ENCODE measurements around the gene WNT3A.

DNA sequence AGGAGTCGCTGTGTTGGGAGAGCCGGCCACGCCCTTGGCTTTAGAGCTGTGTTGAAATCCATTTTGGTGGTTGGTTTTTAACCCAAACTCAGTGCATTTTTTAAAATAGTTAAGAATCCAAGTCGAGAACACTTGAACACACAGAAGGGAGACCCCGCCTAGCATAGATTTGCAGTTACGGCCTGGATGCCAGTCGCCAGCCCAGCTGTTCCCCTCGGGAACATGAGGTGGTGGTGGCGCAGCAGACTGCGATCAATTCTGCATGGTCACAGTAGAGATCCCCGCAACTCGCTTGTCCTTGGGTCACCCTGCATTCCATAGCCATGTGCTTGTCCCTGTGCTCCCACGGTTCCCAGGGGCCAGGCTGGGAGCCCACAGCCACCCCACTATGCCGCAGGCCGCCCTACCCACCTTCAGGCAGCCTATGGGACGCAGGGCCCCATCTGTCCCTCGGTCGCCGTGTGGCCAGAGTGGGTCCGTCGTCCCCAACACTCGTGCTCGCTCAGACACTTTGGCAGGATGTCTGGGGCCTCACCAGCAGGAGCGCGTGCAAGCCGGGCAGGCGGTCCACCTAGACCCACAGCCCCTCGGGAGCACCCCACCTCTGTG, 91.6 kb downstream of the WNT3A start:
- TF ChIP-seq, protein P1, sequence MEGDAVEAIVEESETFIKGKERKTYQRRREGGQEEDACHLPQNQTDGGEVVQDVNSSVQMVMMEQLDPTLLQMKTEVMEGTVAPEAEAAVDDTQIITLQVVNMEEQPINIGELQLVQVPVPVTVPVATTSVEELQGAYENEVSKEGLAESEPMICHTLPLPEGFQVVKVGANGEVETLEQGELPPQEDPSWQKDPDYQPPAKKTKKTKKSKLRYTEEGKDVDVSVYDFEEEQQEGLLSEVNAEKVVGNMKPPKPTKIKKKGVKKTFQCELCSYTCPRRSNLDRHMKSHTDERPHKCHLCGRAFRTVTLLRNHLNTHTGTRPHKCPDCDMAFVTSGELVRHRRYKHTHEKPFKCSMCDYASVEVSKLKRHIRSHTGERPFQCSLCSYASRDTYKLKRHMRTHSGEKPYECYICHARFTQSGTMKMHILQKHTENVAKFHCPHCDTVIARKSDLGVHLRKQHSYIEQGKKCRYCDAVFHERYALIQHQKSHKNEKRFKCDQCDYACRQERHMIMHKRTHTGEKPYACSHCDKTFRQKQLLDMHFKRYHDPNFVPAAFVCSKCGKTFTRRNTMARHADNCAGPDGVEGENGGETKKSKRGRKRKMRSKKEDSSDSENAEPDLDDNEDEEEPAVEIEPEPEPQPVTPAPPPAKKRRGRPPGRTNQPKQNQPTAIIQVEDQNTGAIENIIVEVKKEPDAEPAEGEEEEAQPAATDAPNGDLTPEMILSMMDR (optimal IDR thresholded peaks at IDR 0.05 in 1 of 3, IDR thresholded peaks at IDR 0.05 in 1 of 3, conservative IDR thresholded peaks at IDR 0.05 in 1 of 3; ENCODE audit: extremely low read depth in 1 of 3, insufficient read depth in 2 of 3, low read length in 3 of 3) = no peak
- no peak for TF ChIP-seq EZH2 (IDR thresholded peaks at IDR 0.05; ENCODE audit: low read length)

Data from keratinocyte (primary cell).